GM12878 (cell line): ENCODE data around the gene MCEMP1. TPM values are rescaled to one million over a fixed set of nuclear protein-coding genes. Genes with fewer than 3 reads are reported as not detected.

Source experiments
- BCLAF1 ChIP-seq: fragments of 450-650 bp; IDR thresholded peaks from 2 replicates; pipeline ENCODE4 v1.6.1; 2017; ENCODE audit warnings: antibody characterized with exemption, mild to moderate bottlenecking, moderate library complexity
- BMI1 ChIP-seq: fragments of 450-650 bp; IDR thresholded peaks from 2 replicates; pipeline ENCODE4 v1.6.1; 2016; ENCODE audit warnings: mild to moderate bottlenecking, moderate library complexity, borderline replicate concordance
- BRCA1 ChIP-seq: IDR thresholded peaks from 2 replicates; pipeline ENCODE4 v1.6.1; 2011; ENCODE audit warnings: low read depth, low read length, improper control_type of control experiment
- CBFB ChIP-seq: IDR thresholded peaks from 2 replicates; pipeline ENCODE4 v1.6.1; 2016; ENCODE audit warnings: antibody characterized with exemption, low read depth
- DPF2 ChIP-seq: fragments of 450-650 bp; IDR thresholded peaks from 2 replicates; pipeline ENCODE4 v1.6.1; 2017; ENCODE audit warnings: mild to moderate bottlenecking
- EP300 ChIP-seq, 2 experiments: fragments of 150-350 bp in 1 of 2; IDR thresholded peaks; 2 replicates each; pipeline ENCODE4 v1.6.1; 2011 to 2012; ENCODE audit warnings: low read depth in 2 of 2, low read length in 2 of 2, borderline replicate concordance in 1 of 2, improper control_type of control experiment in 1 of 2, inconsistent platforms in 1 of 2; ENCODE audit not compliant: control insufficient read depth in 1 of 2
- EZH2 ChIP-seq: IDR thresholded peaks from 2 replicates; pipeline ENCODE4 v1.6.1; 2012; ENCODE audit warnings: low read depth, mild to moderate bottlenecking, control low read depth, inconsistent platforms, low read length, borderline replicate concordance; ENCODE audit not compliant: control insufficient read depth
- GABPA ChIP-seq: IDR thresholded peaks from 2 replicates; pipeline ENCODE4 v1.6.1; 2014; ENCODE audit warnings: antibody characterized with exemption, low read depth, mild to moderate bottlenecking, inconsistent platforms
- HCFC1 ChIP-seq: fragments of 150-350 bp; IDR thresholded peaks from 2 replicates; pipeline ENCODE4 v1.6.1; 2014; ENCODE audit warnings: low read length
- IKZF1 ChIP-seq: fragments of 450-650 bp; conservative IDR thresholded peaks from 2 replicates; pipeline ENCODE4 v1.6.1; 2017; ENCODE audit warnings: antibody characterized with exemption, mild to moderate bottlenecking
- JUND ChIP-seq: IDR thresholded peaks from 2 replicates; pipeline ENCODE4 v1.6.1; 2012; ENCODE audit warnings: low read depth, mild to moderate bottlenecking, low read length, improper control_type of control experiment, moderate library complexity
- KAT2A ChIP-seq: conservative IDR thresholded peaks from 2 replicates; pipeline ENCODE4 v1.6.1; 2011; ENCODE audit warnings: low read depth, low read length; ENCODE audit not compliant: control insufficient read depth
- KDM1A ChIP-seq: fragments of 200-600 bp; sonication (generic); IDR thresholded peaks from 2 replicates; pipeline ENCODE4 v1.6.1; 2016; ENCODE audit warnings: borderline replicate concordance
- LARP7 ChIP-seq: fragments of 450-650 bp; IDR thresholded peaks from 2 replicates; pipeline ENCODE4 v1.6.1; 2017; ENCODE audit warnings: mild to moderate bottlenecking
- MTA3 ChIP-seq: IDR thresholded peaks from 2 replicates; pipeline ENCODE4 v1.6.1; 2012; ENCODE audit warnings: low read length, inconsistent platforms, borderline replicate concordance
- MYB ChIP-seq: fragments of 150-350 bp; IDR thresholded peaks from 2 replicates; pipeline ENCODE4 v1.6.1; 2014; ENCODE audit warnings: mild to moderate bottlenecking, low read depth, low read length, borderline replicate concordance
- NFYA ChIP-seq: IDR thresholded peaks from 2 replicates; pipeline ENCODE4 v1.6.1; 2011; ENCODE audit warnings: low read depth, mild to moderate bottlenecking, low read length, improper control_type of control experiment, borderline replicate concordance
- NKRF ChIP-seq: fragments of 450-650 bp; conservative IDR thresholded peaks from 2 replicates; pipeline ENCODE4 v1.6.1; 2017; ENCODE audit warnings: mild to moderate bottlenecking, moderate library complexity
- RELA ChIP-seq: fragments of 450-650 bp; IDR thresholded peaks from 2 replicates; pipeline ENCODE4 v1.8.0; 2014; ENCODE audit warnings: borderline replicate concordance; ENCODE audit not compliant: partially characterized antibody
- RFX5 ChIP-seq: IDR thresholded peaks from 2 replicates; pipeline ENCODE4 v1.6.1; 2011; ENCODE audit warnings: low read depth, low read length, improper control_type of control experiment
- SPI1 ChIP-seq: IDR thresholded peaks from 2 replicates; pipeline ENCODE4 v1.6.1; 2011; ENCODE audit warnings: low read depth, mild to moderate bottlenecking, low read length, moderate library complexity, borderline replicate concordance; ENCODE audit not compliant: insufficient read depth
- SREBF1 ChIP-seq: IDR thresholded peaks from 2 replicates; pipeline ENCODE4 v1.6.1; 2012; ENCODE audit warnings: mild to moderate bottlenecking, low read length
- WRNIP1 ChIP-seq: IDR thresholded peaks from 2 replicates; pipeline ENCODE4 v1.6.1; 2011; ENCODE audit warnings: low read depth, low read length, improper control_type of control experiment, borderline replicate concordance
- ZNF217 ChIP-seq: fragments of 450-650 bp; IDR thresholded peaks from 2 replicates; pipeline ENCODE4 v1.6.1; 2017; ENCODE audit warnings: antibody characterized with exemption, mild to moderate bottlenecking
- polyA plus RNA-seq, 11 experiments: library from polyadenylated mRNA; depleted of rRNA in 4 of 11; unstranded in 6 of 11; stranded (reverse) in 5 of 11; fragments of >200 nt; fragmentation: Nextera tagmentation in 4 of 11; fragmentation: Illumina TruSeq in 1 of 11; extraction: Ambion mirVana in 4 of 11; extraction: Trizol in 1 of 11; gene quantifications; 1 replicate in 1 of 11; 2 replicates in 10 of 11; pipeline versions ENCODE4 v1.2.1 to v1.2.3, GENCODE V29; 2011 to 2016; ENCODE audit warnings: inconsistent platforms in 2 of 11, missing spikeins in 2 of 11, low read depth in 1 of 11
- total RNA-seq, 4 experiments: library from RNA; depleted of rRNA in 3 of 4; stranded (reverse); fragments of >200 nt in 3 of 4; fragmentation: Illumina TruSeq in 1 of 4; extraction: Trizol in 1 of 4; gene quantifications; 2 replicates each; pipeline versions ENCODE4 v1.2.1 to v1.2.3, GENCODE V29; 2013 to 2021
- TF ChIP-seq, protein P1 (sequence below): fragments of 450-650 bp; formaldehyde crosslinking; IDR thresholded peaks from 2 replicates; pipeline ENCODE4 v1.4.0; 2022; ENCODE audit warnings: mild to moderate bottlenecking, moderate library complexity

The MCEMP1 gene
- total and polyA plus RNA-seq, 10 of the 15 experiments (the other 5 are each of a cell fraction or from before 2014, with no cell fraction given), result 0.08 to 0.55 (median 0.26) TPM; not detected in 1

DNA sequence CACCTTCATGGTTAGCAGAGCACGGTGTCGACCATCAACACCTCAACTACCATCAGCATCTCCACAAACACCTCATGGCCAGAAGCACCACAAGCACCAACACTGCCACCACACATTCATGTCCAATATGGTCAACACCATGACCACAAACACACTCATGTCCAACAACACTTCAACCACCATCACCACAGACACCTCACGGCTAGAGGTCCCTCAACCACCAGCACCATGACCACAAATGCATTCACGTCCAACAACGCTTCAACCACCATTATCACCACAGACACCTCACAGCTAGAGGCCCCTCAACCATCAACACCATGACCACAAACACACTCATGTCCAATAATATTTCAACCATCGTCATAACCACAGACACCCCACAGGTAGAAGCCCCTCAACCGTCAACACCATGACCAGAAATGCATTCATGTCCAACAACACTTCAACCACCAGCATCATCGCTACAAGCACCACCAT lies 13.9 kb downstream of the MCEMP1 start (continued):
- TF ChIP-seq WRNIP1, result no peak
- peak; percentile 84; the same call in 1 of the 2 replicates for TF ChIP-seq MTA3
- TF ChIP-seq KAT2A, result no peak
- no peak for TF ChIP-seq NKRF
- TF ChIP-seq GABPA, result no peak
- TF ChIP-seq KDM1A, result no peak
- TF ChIP-seq LARP7, result no peak
- TF ChIP-seq JUND, result no peak
- peak; percentile 52 to 71; a peak in 2 of 4 replicates for TF ChIP-seq EP300 (IDR thresholded peaks at IDR 0.05; ENCODE audit: borderline replicate concordance in 1 of 2, control insufficient read depth in 1 of 2, low read depth in 2 of 2, low read length in 2 of 2)
- TF ChIP-seq EZH2, result 0 out of 2 replicates have a peak, but pooled peaks have one; percentile 85
- TF ChIP-seq RFX5, result no peak
- TF ChIP-seq SPI1, result no peak
- no peak; the same call in 1 of the 2 replicates for TF ChIP-seq HCFC1
- TF ChIP-seq RELA, result peak; percentile 6
- TF ChIP-seq DPF2, result peak; percentile 87
- no peak for TF ChIP-seq BRCA1
- peak; percentile 83 for TF ChIP-seq BMI1
- TF ChIP-seq IKZF1, result peak; percentile 89
- TF ChIP-seq BCLAF1, result no peak
- TF ChIP-seq ZNF217, result no peak
- TF ChIP-seq, protein P1, sequence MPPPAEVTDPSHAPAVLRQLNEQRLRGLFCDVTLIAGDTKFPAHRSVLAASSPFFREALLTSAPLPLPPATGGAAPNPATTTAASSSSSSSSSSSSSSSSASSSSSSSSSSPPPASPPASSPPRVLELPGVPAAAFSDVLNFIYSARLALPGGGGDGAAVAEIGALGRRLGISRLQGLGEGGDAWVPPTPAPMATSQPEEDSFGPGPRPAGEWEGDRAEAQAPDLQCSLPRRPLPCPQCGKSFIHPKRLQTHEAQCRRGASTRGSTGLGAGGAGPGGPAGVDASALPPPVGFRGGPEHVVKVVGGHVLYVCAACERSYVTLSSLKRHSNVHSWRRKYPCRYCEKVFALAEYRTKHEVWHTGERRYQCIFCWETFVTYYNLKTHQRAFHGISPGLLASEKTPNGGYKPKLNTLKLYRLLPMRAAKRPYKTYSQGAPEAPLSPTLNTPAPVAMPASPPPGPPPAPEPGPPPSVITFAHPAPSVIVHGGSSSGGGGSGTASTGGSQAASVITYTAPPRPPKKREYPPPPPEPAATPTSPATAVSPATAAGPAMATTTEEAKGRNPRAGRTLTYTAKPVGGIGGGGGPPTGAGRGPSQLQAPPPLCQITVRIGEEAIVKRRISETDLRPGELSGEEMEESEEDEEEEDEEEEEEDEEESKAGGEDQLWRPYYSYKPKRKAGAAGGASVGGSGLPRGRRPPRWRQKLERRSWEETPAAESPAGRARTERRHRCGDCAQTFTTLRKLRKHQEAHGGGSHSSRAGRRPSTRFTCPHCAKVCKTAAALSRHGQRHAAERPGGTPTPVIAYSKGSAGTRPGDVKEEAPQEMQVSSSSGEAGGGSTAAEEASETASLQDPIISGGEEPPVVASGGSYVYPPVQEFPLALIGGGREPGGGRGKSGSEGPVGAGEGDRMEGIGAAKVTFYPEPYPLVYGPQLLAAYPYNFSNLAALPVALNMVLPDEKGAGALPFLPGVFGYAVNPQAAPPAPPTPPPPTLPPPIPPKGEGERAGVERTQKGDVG, result no peak
- no peak for TF ChIP-seq NFYA
- TF ChIP-seq SREBF1, result no peak
- no peak for TF ChIP-seq MYB
- TF ChIP-seq CBFB, result peak; percentile 94
